Mesothelial cell of epicardium (in vitro differentiated cells): Measurements from ENCODE around the gene AP4S1. TPM values are rescaled to one million over a fixed set of nuclear protein-coding genes. Genes with fewer than 3 reads are reported as not detected.

Experiments used
- DNase-seq, 2 experiments: peaks; one replicate each; pipeline ENCODE4 v3.0.0; 2021; ENCODE audit warnings: low spot score in 2 of 2; ENCODE audit not compliant: unreplicated experiment in 2 of 2
- H3K27ac Mint-ChIP-seq: 2 replicates; pipeline ENCODE4 v1.8.0; 2021; ENCODE audit warnings: mixed read lengths
- H3K27me3 Mint-ChIP-seq: 2 replicates; pipeline ENCODE4 v1.8.0; 2021; ENCODE audit warnings: low read depth, mixed read lengths
- H3K36me3 Mint-ChIP-seq: 2 replicates; pipeline ENCODE4 v1.8.0; 2021; ENCODE audit warnings: mixed read lengths
- H3K4me1 Mint-ChIP-seq: 2 replicates; pipeline ENCODE4 v1.8.0; 2021; ENCODE audit warnings: mixed read lengths
- H3K4me3 Mint-ChIP-seq: 2 replicates; pipeline ENCODE4 v1.8.0; 2021; ENCODE audit warnings: mild to moderate bottlenecking, moderate library complexity, mixed read lengths
- H3K9me3 Mint-ChIP-seq: 2 replicates; pipeline ENCODE4 v1.8.0; 2021; ENCODE audit warnings: mixed read lengths
- total RNA-seq: library from RNA; stranded (reverse); gene quantifications from 3 replicates; pipeline ENCODE4 v1.2.1, GENCODE V29; 2021
- TF ChIP-seq, protein P1 (sequence below): fragments of 200-600 bp; sonication (generic); IDR thresholded peaks from one replicate; pipeline ENCODE4 v1.5.0; 2021; ENCODE audit warnings: antibody characterized with exemption; ENCODE audit not compliant: unreplicated experiment

The AP4S1 gene
- total RNA-seq, 1 donor from 2014 or later = 10.4 TPM

DNA sequence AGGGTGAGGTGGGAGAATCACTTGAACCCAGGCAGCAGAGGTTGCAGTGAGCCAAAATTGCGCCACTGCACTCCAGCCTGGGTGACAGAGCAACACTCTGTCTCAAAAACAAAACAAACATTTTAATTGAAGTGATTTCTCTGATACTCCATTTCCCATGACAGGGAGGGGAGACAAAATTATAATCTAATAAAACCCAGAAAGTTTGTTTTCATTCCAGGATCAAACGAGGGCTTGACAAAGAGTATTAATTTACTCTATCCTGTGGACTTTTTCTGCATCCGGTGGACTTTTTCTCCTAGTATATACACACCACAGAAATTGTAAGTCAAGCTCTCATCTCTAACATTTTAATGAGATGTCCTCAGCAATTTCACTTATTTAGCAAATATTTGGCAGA, 14.5 kb upstream of the AP4S1 start:
- no peak overlapping the region for H3K27ac Mint-ChIP-seq
- TF ChIP-seq, protein P1, sequence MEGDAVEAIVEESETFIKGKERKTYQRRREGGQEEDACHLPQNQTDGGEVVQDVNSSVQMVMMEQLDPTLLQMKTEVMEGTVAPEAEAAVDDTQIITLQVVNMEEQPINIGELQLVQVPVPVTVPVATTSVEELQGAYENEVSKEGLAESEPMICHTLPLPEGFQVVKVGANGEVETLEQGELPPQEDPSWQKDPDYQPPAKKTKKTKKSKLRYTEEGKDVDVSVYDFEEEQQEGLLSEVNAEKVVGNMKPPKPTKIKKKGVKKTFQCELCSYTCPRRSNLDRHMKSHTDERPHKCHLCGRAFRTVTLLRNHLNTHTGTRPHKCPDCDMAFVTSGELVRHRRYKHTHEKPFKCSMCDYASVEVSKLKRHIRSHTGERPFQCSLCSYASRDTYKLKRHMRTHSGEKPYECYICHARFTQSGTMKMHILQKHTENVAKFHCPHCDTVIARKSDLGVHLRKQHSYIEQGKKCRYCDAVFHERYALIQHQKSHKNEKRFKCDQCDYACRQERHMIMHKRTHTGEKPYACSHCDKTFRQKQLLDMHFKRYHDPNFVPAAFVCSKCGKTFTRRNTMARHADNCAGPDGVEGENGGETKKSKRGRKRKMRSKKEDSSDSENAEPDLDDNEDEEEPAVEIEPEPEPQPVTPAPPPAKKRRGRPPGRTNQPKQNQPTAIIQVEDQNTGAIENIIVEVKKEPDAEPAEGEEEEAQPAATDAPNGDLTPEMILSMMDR = no peak
- H3K9me3 Mint-ChIP-seq = peaks cover 8% of the 10 kb centered on the region
- peaks cover 22% of the 10 kb centered on the region for H3K36me3 Mint-ChIP-seq
- DNase-seq = no peak
- no peak overlapping the region for H3K4me3 Mint-ChIP-seq
- H3K4me1 Mint-ChIP-seq = peaks cover 4% of the 10 kb centered on the region
- no peaks in the 10 kb centered on the region for H3K27me3 Mint-ChIP-seq

DNA sequence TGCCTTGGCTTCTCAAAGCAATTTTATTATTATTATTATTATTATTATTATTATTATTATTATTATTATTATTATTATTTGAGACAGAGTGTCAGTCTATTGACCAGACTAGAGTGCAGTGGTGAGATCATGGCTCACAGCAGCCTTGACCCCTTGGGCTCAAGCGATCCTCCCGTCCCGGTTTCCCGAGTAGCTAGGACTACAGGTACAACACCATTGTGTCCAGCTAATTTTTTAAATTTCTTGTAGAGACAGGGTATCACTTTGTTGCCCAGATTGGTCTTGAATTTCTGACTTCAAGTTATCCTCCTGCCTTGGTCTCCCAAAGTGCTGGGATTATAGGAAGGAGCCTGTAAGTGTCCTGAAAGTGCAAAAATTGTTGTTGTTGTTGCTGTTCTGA, 11.6 kb upstream of the AP4S1 start:
- Mint-ChIP-seq H3K36me3 (peaks cover 15% of the 10 kb centered on the region), H3K27ac (no peak overlapping the region), H3K27me3 (no peaks in the 10 kb centered on the region), H3K4me3 (no peak overlapping the region), H3K4me1 (peaks cover 4% of the 10 kb centered on the region), H3K9me3 (peaks cover 8% of the 10 kb centered on the region)
- no peak for DNase-seq
- TF ChIP-seq, protein P1 = no peak

DNA sequence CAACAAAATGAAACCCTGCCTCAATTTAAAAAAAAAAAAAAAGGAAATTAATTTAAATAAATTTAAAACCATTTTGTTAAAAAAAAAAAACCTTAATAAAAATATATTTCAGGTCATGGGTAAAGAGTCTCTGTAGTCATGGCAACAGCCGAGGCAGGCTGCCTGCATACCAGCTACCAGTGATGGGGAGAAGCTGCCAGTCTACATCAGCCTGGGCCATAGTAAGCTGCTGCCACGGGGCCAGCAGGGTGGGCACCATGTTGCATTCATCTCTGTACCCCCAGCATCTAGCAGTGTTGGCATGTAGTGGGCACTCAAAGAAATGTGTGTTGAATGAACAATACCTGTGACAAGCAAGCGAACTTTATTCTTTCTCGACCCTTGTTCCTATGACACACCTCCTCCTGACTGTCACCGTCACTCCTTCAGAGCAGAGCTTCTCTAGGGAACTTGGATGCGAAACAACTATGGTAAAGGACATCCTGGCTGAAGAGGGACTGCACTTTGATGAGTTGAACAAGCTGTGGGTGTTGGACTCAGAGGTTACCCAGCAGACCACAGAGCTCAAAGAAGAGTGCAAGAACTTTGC, 7.3 kb upstream of the AP4S1 start:
- DNase-seq = no peak
- peaks cover 11% of the 10 kb centered on the region for H3K36me3 Mint-ChIP-seq
- no peak overlapping the region for H3K27ac Mint-ChIP-seq
- H3K27me3 Mint-ChIP-seq = no peaks in the 10 kb centered on the region
- H3K9me3 Mint-ChIP-seq = peaks cover 9% of the 10 kb centered on the region
- H3K4me1 Mint-ChIP-seq = peaks cover 11% of the 10 kb centered on the region
- no peak overlapping the region for H3K4me3 Mint-ChIP-seq
- TF ChIP-seq, protein P1 = no peak

DNA sequence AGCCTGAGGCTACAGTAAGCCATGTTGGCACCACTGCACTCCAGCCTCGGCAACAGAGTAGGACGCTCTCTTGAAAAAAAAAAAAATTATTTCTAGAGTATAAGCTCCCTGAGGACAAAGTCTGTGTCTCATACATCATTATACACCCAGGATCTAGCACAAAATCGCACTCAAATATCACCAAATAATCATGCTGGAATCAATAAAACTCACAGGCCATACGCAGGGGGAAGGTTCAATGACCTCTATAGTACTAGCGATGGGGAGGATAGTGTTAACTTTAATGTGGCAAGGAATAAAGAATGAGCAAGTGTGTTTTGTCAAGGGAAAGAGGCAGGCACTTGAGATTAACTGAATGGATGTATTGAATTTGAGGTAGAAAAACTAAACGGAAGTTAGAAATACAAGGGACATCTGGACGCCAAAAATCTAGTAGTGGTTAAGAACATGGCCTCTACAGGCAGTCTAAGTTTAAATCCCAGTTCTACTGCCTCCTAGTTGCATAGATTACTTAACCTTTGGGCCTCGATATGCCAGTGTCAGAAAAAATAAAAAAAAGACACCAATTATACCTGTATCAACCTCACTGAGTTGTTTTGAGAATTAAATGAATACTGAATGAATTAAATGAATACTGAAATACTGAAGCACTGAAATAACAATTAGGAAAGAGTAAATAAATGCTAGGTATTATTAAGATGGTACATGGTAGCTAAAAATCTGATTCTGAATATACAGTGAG, 4.4 kb upstream of the AP4S1 start:
- peaks cover 9% of the 10 kb centered on the region for H3K9me3 Mint-ChIP-seq
- peaks cover 11% of the 10 kb centered on the region for H3K36me3 Mint-ChIP-seq
- H3K4me1 Mint-ChIP-seq = peaks cover 26% of the 10 kb centered on the region
- H3K4me3 Mint-ChIP-seq = no peak overlapping the region
- no peaks in the 10 kb centered on the region for H3K27me3 Mint-ChIP-seq
- H3K27ac Mint-ChIP-seq = no peak overlapping the region
- DNase-seq = no peak
- TF ChIP-seq, protein P1 = no peak

DNA sequence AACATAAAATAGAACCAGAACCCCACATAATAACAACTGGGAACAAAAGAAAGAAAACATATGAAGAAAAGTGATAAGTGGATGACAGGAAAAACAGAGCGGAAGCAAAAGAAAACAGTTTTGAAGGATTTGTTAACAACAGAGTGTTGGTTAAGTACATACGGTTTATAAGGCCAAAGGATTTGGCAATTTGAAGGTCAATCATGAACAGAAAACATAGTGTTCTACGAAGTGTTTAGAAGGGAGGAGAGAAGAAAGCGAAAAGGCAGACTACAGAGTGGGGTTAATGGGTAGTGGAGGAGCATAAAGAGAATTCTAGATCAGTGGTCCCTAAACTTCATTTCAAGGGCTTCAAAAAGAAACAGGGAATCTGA, 3.9 kb upstream of the AP4S1 start:
- DNase-seq = no peak
- H3K36me3 Mint-ChIP-seq = peaks cover 11% of the 10 kb centered on the region
- no peak overlapping the region for H3K4me3 Mint-ChIP-seq
- H3K9me3 Mint-ChIP-seq = peaks cover 9% of the 10 kb centered on the region
- no peak overlapping the region for H3K27ac Mint-ChIP-seq
- no peaks in the 10 kb centered on the region for H3K27me3 Mint-ChIP-seq
- TF ChIP-seq, protein P1 = no peak
- H3K4me1 Mint-ChIP-seq = peaks cover 26% of the 10 kb centered on the region
